OCI-LY7 (cell line): Measurements from ENCODE around the gene CEP131. TPM values are rescaled to one million over a fixed set of nuclear protein-coding genes. Genes with fewer than 3 reads are reported as not detected.

Experiments used
- BruUV-seq: library from RNA; stranded (reverse); fragments of 400-500 nt; replicated peaks from 2 replicates; lab custom pipeline; 2021; lab: Mats Ljungman, UMichigan
- CTCF ChIA-PET: fragments of 300-600 bp; sonication (Branson Sonifier 250); formaldehyde crosslinking; loops from one replicate; lab custom pipeline; 2022; ENCODE audit warnings: antibody characterized with exemption; ENCODE audit not compliant: unreplicated experiment; lab: Charles Lee
- POLR2A ChIA-PET: fragments of 300-600 bp; sonication (Branson Sonifier 250); formaldehyde crosslinking; loops from one replicate; lab custom pipeline; 2022; ENCODE audit warnings: antibody characterized with exemption; lab: Charles Lee
- DNase-seq: peaks from one replicate; pipeline ENCODE4 v3.0.0-alpha.2; 2015; ENCODE audit warnings: low spot score
- H2AFZ ChIP-seq: fragments of 200-600 bp; sonication (generic), shearing (Covaris generic); 2 replicates; pipeline ENCODE4 v1.6.1; 2014; ENCODE audit warnings: mild to moderate bottlenecking, antibody characterized with exemption, low read length, moderate library complexity
- H3K27ac ChIP-seq: fragments of 200-600 bp; sonication (generic); 2 replicates; pipeline ENCODE4 v1.5.1; 2014; ENCODE audit warnings: mixed run types, low read depth, mild to moderate bottlenecking, moderate library complexity, low read length, inconsistent platforms; ENCODE audit not compliant: poor library complexity, severe bottlenecking
- H3K36me3 ChIP-seq: fragments of 200-600 bp; sonication (generic); 2 replicates; pipeline ENCODE4 v1.6.1; 2014; ENCODE audit warnings: mild to moderate bottlenecking, antibody characterized with exemption, low read length, moderate library complexity, mixed read lengths; ENCODE audit not compliant: insufficient read depth
- H3K4me1 ChIP-seq: fragments of 200-600 bp; sonication (generic); 2 replicates; pipeline ENCODE4 v1.5.1; 2014; ENCODE audit warnings: mild to moderate bottlenecking, low read length; ENCODE audit not compliant: insufficient read depth, poor library complexity, severe bottlenecking
- H3K4me2 ChIP-seq: fragments of 200-600 bp; sonication (generic); 2 replicates; pipeline ENCODE4 v1.6.1; 2014; ENCODE audit warnings: mild to moderate bottlenecking, low read length
- H3K4me3 ChIP-seq: fragments of 200-600 bp; sonication (generic); 2 replicates; pipeline ENCODE4 v1.5.1; 2014; ENCODE audit warnings: mild to moderate bottlenecking, low read depth, low read length; ENCODE audit not compliant: poor library complexity, severe bottlenecking
- H3K79me2 ChIP-seq: fragments of 200-600 bp; sonication (generic); 2 replicates; pipeline ENCODE4 v1.6.1; 2016; ENCODE audit warnings: low read depth, mild to moderate bottlenecking, low read length, moderate library complexity, mixed read lengths; ENCODE audit not compliant: insufficient read depth
- H3K9me2 ChIP-seq: fragments of 200-600 bp; sonication (generic); 2 replicates; pipeline ENCODE4 v1.6.1; 2016; ENCODE audit warnings: mild to moderate bottlenecking, low read length, mixed read lengths; ENCODE audit not compliant: insufficient read depth
- H3K9me3 ChIP-seq: fragments of 200-600 bp; sonication (generic); 2 replicates; pipeline ENCODE4 v1.6.1; 2014; ENCODE audit warnings: mild to moderate bottlenecking, mixed run types, low read length, mixed read lengths
- H4K20me1 ChIP-seq: fragments of 200-600 bp; sonication (generic); 2 replicates; pipeline ENCODE4 v1.6.1; 2014; ENCODE audit warnings: mild to moderate bottlenecking, antibody characterized with exemption, low read length, moderate library complexity, mixed read lengths; ENCODE audit not compliant: insufficient read depth
- CTCF ChIP-seq: fragments of 200-600 bp; sonication (generic); conservative IDR thresholded peaks from 2 replicates; pipeline ENCODE4 v1.5.1; 2014; ENCODE audit warnings: mild to moderate bottlenecking, antibody characterized with exemption, low read length, moderate library complexity, mixed read lengths
- EZH2phosphoT487 ChIP-seq: fragments of 200-600 bp; sonication (generic); IDR thresholded peaks from 2 replicates; pipeline ENCODE4 v1.6.1; 2018; ENCODE audit warnings: low read depth, borderline replicate concordance, mild to moderate bottlenecking, mixed run types, antibody characterized with exemption, low read length, moderate library complexity, mixed read lengths
- intact Hi-C: fragments of 100-400 bp; cut with micrococcal nuclease; formaldehyde crosslinking; loops from one replicate; pipeline ENCODE4 v1.10.0; 2022; ENCODE audit not compliant: unreplicated experiment
- total RNA-seq, 2 experiments: library from RNA; depleted of rRNA in 1 of 2; stranded (reverse); fragments of >200 nt in 1 of 2; shearing (Covaris generic) in 1 of 2; gene quantifications; 2 replicates each; pipeline ENCODE4 v1.2.3, GENCODE V29; 2014 to 2022

CEP131 gene
- total RNA-seq, 2 experiments from 2014 or later: 32.9 to 38.6 TPM

GRCh38 chr17:81150377-81151077 is 72.2 kb downstream of the CEP131 start:
- Histone ChIP-seq H3K4me2 (no peak overlapping the region), H3K9me3 (no peaks in the 10 kb centered on the region), H3K4me1 (no peaks in the 10 kb centered on the region), H3K27ac (no peak overlapping the region), H3K9me2 (no peaks in the 10 kb centered on the region), H3K79me2 (no peaks in the 10 kb centered on the region), H3K36me3 (no peaks in the 10 kb centered on the region), H2AFZ (no peak overlapping the region), H3K4me3 (no peak overlapping the region), H4K20me1 (no peaks in the 10 kb centered on the region)
- ChIA-PET POLR2A (no interaction called here), CTCF (no interaction called here)
- no peak for DNase-seq
- TF ChIP-seq EZH2phosphoT487: no peak
- TF ChIP-seq CTCF: no peak
- no TSS peak for BruUV-seq
- intact Hi-C loops: no loop called here

- Histone ChIP-seq H3K9me3 (no peaks in the 10 kb centered on the region), H3K79me2 (no peaks in the 10 kb centered on the region), H3K27ac (no peak overlapping the region), H3K9me2 (no peaks in the 10 kb centered on the region), H3K4me2 (no peak overlapping the region), H3K4me3 (no peak overlapping the region), H3K36me3 (no peaks in the 10 kb centered on the region), H3K4me1 (no peaks in the 10 kb centered on the region), H4K20me1 (no peaks in the 10 kb centered on the region), H2AFZ (no peak overlapping the region)
- DNase-seq: no peak
- intact Hi-C loops: no loop called here
- ChIA-PET POLR2A (no interaction called here), CTCF (no interaction called here)
- TF ChIP-seq EZH2phosphoT487 (no peak), CTCF (no peak)
- BruUV-seq: no TSS peak
Observed at GRCh38 chr17:81148986-81149533, 73.7 kb downstream of the CEP131 start.

- H3K9me3 ChIP-seq: no peaks in the 10 kb centered on the region
- no peaks in the 10 kb centered on the region for H3K4me1 ChIP-seq
- no peaks in the 10 kb centered on the region for H3K36me3 ChIP-seq
- H2AFZ ChIP-seq: no peak overlapping the region
- H4K20me1 ChIP-seq: no peaks in the 10 kb centered on the region
- no peak for DNase-seq
- no TSS peak for BruUV-seq
- no peak overlapping the region for H3K4me2 ChIP-seq
- no peaks in the 10 kb centered on the region for H3K79me2 ChIP-seq
- intact Hi-C loops: no loop called here
- ChIA-PET CTCF (no interaction called here), POLR2A (no interaction called here)
- TF ChIP-seq EZH2phosphoT487: no peak
- TF ChIP-seq CTCF: no peak
- H3K9me2 ChIP-seq: no peaks in the 10 kb centered on the region
- no peak overlapping the region for H3K4me3 ChIP-seq
- no peak overlapping the region for H3K27ac ChIP-seq
Observed at GRCh38 chr17:81148571-81148970, 74.2 kb downstream of the CEP131 start.
